PC-9 (cell line): ENCODE data around the gene RTCB.

Experiments used
- CTCF ChIP-seq: fragments of 200-600 bp; sonication (generic); conservative IDR thresholded peaks from 2 replicates; pipeline ENCODE4 v1.6.1; 2017; ENCODE audit warnings: mixed run types, antibody characterized with exemption, mild to moderate bottlenecking, moderate library complexity
- EZH2 ChIP-seq: fragments of 200-600 bp; sonication (generic); IDR thresholded peaks from 2 replicates; pipeline ENCODE4 v1.8.0; 2017; ENCODE audit warnings: antibody characterized with exemption, low read depth

GRCh38 chr22:32446321-32446720, 34.3 kb upstream of the RTCB start:
- TF ChIP-seq EZH2 (no peak), CTCF (no peak)
